Renal cortex interstitium (tissue), 11 donors: ENCODE data around the gene ACAA1. TPM values are rescaled to one million over a fixed set of nuclear protein-coding genes. Genes with fewer than 3 reads are reported as not detected.
"Not testable (repeated sequence)": the region's sequence is repeated elsewhere in the genome, so short reads cannot be mapped to it uniquely, and the experiment has no call there.

ENCODE experiments used
- DNase-seq, 11 donors: peaks; one replicate each; pipeline ENCODE4 v3.0.0-alpha.2; 2013; ENCODE audit warnings: low read depth in 9 of 11, low spot score in 4 of 11; ENCODE audit errors: extremely low read depth in 1 of 11
- polyA plus RNA-seq, 3 donors: library from polyadenylated mRNA; unstranded; fragments of 120-200 nt; gene quantifications; one replicate each; pipeline ENCODE4 v1.2.1, GENCODE V29; 2013; ENCODE audit not compliant: insufficient read length in 3 of 3

Gene ACAA1
- polyA plus RNA-seq, 3 donors: 131 to 150 (median 139) TPM

DNA sequence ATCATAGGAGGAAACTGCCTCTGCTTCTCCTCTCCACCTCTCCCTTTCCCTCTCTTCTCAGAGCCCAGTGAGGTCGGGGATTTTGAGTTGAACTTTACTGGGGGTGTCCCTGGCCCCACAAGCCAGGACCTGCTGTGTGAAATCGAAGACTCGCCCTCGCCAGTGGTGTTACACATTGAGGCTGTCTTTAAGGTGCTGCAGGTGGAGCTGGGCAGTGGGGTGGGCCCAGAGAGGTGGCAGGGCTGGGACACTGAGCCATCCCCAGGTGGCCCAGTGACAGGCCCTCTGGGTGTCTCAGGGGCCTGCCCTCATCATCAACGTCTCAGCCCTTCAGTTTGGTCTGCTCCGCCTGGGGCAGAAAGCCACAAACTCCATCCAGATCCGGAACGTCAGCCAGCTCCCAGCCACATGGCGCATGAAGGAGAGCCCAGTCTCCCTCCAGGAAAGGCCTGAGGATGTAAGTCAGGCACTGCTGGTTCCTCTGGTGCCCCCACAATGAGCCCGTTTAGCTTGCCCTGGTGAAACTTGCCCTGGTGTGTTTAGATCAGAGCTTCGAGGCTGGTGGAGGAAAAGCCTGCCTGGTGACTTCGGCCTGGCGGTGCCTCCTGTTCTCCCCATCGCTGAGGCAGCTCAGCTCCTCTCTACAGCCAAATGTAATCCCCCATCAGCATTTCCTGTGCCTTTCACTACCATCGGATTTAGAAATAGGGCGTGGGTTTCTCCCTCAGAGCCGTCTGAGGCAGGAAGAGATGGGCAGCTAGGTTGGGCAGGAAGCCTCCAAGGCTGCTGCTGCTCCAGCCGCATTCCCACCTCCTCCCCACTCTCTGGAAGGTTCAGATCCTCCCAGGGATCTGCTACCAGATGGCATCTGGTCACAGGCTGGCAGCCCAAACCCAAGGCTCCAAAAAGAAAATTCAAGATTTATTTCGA lies 39.2 kb downstream of the ACAA1 start:
- no peak for DNase-seq

DNA sequence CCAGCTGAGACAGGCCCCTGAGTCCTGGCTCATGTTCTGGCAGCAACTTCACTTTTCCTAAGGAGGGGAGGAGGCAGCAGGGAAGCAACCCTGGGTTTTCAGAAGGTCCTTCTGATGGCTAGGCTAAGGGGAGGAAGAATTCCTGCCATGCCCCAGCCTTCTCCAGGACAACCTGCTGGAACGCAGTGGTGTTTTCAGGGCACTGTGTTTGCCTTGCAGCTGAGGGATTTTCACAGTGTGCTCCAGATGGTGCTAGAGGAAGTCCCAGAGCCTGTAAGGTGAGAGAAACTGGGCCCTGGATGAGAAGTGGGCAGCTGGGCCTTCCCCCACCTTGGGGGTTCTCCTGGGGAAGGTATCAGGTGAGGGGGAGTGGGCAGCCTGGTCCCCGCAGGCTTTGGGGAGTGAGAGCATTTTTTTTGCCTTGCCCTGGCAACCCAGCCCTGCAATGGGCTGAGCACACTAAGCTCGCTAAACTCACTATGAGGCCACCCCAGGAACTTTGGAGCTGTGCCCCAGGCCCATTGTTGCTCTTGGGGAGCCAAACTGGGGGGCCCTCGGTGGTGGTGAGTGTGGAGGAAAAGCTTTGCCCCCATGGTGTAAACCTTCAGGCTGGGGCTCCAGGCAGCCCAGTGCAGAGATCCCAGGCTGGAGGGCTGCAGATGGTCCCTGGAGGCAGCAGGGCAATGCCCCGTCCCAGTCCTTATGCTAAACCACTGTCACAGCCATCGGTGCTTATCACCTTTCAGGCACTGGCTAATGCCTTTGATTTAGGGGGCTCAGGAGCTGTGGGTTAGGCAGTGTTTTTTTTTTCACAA lies 41.1 kb downstream of the ACAA1 start:
- DNase-seq: no peak

DNA sequence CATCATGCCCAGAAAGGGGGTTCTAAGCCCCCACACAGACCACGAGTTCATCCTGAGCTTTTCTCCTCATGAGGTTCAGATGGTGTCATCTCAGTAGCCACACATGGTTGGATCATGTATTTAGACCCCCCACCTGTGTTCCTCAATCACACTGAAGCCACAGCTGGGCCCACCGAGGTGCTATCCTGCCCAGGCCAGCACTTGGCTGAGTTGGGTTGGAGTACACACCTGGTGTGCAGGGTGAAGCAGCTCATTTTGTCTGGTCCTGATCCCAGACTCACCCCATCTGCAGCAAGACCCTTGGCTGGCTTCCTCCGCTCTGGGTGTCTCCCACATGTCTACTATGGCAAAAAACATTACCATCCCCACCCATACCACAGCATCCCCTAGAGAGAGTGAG lies 41.9 kb downstream of the ACAA1 start:
- no peak for DNase-seq

DNA sequence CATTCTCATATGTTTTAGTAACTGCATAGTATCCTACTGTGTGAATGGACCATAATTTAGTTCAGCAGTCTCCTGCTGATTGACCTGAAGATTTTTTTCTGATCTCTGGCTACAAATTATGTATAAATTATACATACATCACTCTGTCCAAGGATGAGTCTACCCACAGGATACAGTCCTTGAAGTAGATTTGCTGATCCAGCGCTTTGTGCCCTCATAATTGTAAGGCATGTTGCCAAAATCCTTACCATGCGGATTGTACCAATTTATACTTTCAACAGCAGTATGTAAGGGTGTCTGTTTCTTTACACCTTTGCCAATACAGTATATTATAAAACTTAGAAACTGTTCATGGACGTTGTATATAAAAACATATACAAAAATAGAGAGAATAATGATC lies 46.5 kb downstream of the ACAA1 start:
- DNase-seq: no peak

DNA sequence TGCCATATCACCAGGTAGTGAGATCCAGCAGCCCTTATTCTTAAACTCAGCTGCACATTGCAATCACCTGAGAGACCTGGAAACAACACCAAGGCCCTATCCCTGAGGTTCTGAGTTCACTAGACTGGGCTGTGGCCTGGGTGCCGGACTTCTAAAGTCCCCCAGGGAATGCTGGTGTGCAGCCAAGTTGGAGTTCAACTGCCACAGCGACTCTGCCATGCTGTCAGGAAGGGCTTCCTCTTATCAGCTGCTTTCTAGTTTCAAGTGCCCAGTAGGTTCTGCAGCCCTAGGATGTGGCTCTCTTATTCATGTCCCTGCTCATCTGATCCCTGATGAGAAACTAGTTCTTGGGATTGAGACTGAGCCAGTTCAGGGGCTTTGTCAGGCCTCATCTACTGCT lies 47.8 kb downstream of the ACAA1 start:
- no peak for DNase-seq

DNA sequence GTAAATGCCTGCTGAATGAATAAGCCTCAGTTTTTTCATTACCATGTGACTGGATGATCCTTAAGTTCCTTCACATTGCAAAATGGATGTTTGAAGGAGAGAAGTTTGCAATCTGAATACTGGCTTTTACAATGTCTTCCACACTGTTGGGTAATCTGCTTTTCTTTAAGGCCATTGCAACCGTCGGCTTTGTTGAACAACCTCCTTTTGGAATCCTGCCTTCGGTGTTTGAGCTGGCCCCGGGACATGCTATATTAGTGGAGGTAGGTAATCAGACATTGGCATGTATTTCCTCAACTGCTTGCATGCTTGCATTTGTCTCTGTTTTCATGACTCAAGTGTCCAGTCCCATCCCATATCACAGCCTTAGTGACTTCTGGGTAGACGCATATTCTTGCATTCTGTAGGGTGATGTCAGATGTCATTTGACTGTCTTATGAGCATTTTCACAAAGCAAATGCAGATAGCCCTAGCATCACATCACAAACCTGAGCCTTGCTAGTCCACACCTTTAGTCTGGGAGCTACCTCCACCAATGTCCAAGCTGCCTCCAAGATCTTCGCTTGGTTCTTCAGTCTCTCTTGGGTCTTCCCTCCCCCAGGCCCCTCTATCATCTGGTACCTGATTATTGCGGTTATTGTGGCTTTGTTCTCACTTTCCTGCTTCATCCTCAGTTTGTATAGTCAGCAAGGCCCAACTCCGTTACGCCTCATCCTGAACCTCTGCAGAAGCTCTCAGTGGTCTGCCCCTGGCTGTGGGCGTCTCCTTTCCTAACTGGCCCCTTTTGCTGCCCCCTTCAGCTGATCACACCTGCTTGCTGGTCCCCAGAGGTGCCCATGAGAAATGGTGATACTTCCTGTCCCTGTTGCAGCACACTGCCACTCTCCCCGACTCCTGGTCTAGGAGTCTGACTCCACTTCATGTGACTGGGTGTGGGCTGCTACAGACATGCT lies 48.5 kb downstream of the ACAA1 start:
- no peak for DNase-seq

DNA sequence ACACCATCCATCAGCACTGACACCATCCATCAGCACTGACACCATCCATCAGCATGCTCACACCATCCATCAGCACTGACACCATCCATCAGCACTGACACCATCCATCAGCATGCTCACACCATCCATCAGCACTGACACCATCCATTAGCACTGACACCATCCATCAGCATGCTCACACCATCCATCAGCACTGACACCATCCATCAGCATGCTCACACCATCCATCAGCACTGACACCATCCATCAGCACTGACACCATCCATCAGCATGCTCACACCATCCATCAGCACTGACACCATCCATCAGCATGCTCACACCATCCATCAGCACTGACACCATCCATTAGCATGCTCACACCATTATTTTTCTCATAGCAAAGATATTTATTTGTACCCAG lies 49.6 kb downstream of the ACAA1 start:
- DNase-seq: not testable (repeated sequence)

DNA sequence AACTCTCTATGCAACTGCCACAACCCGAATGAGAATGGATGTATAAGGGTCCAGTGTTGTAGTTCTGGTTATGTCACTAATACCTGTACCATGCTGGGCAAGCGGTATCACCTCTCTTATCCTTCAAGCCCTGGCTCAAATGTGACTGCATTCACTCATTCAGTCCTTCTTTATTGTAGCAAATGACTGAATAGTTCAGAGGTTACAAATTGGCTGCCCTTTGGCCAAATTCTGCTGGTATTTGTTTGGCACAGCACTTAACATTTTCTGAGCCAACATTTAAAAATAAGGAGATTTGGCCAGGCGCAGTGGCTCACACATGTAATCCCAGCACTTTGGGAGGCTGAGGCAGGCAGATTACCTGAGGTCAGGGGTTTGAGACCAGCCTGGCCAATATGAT lies 50.4 kb downstream of the ACAA1 start:
- DNase-seq: no peak

DNA sequence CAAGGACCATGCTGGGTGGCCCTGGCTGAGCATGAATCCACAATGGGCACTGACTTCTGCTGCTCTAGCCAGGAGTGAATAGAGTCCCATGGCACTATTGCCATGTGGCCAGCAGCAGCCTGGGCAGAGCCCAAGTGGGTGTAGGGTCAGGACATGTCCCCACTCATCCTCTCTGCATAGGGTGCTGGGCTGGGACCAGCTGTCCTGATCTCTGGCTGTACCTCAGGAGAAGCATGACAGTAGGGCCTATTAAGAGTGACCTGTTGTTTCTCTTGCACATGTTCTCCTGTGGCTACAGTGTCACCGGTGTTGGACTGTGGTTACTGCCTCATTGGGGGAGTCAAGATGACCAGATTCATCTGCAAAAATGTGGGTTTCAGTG lies 51.0 kb downstream of the ACAA1 start:
- no peak for DNase-seq

DNA sequence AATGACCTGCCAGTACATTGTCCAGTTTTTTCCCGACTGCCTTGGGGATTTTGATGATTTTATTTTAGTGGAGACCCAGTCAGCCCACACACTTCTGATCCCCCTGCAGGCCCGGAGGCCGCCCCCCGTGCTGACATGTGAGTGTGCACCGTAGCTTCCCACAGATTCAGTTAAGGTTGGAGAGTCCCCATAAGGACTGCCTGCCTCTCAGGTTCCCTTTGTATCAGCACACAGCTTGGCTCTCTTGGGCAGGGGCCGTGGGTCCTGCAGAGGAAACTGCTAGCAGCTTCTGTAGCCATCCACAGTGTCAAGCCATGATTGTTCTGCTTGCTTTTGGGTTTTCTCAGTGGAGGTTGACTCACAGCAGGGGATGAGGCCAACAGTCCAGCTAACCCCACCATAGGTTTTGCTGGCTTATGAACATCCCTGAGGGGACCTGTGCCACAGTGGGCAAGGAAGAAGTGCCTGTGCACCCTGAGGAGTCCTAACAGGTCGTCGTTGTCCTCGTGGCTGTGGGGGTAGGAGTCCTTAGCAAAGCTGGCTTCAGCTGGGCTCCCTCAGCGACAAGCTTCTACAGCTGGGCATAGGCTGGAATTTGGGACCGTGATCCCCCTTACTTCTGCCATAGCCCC lies 51.5 kb downstream of the ACAA1 start:
- DNase-seq: no peak

DNA sequence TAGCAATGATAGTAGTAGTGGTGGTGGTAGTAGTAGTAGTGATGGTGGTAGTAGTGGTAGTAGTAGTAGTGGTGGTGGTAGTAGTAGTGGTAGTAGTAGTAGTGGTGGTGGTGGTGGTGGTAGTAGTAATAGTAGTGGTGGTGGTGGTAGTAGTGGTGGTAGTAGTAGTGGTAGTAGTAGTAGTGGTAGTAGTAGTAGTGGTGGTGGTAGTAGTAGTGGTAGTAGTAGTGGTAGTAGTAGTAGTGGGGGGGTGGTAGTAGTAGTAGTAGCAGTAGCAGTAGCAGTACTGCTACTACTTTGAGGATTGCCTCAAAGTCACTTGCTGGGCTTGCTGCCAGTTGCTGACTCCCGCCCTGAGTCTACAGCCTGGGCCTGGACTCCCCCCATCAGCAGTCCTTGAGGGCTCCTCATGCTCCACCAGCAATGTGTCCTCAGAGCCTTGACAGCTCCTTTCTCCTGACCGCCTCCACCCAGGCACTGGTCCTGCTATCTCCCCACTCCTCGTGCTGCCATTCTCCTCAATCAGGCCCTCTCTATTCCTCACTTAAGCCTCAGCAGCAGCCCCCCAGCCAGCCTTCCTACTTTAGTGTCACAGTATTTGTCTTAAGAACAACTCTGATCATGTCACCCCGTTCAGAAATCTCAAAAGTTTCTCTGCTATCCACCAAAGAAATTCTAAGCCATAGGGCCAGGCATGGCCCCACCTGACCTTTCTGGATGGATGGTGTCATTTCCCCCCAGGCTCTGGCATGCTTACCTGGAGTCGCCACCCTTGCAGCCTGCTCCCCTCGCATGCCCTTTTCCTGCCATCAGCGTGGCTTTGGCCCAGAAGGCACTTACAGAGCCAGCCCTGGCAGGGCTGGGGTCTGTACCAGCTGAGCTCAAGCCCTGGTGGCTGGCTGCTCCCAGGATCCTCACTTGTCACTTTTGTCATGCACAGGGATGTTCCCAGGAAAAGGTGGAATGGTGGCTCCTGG lies 52.3 kb downstream of the ACAA1 start:
- peak in 4 of 11 donors; percentile 5 to 50 (median 17) for DNase-seq

DNA sequence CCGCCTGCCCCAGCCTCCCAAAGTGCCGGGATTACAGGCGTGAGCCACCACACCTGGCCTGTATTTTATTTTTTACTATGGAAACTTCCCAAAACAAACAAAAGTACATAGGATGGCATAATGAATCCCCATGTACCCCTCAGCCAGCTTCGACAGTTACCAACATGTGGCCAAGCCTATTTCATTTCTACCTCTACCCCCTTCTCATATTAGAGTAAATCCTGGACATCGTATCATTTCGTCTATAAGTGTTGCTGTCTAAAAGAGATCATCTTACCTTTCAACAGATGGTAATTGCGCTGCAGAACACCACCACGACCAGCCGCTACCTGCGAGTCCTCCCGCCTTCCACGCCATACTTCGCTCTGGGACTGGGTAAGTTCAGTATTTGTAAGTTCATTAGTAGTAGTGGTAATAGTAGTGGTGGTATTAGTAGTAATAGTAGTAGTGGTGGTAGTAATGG lies 53.0 kb downstream of the ACAA1 start:
- DNase-seq: no peak

DNA sequence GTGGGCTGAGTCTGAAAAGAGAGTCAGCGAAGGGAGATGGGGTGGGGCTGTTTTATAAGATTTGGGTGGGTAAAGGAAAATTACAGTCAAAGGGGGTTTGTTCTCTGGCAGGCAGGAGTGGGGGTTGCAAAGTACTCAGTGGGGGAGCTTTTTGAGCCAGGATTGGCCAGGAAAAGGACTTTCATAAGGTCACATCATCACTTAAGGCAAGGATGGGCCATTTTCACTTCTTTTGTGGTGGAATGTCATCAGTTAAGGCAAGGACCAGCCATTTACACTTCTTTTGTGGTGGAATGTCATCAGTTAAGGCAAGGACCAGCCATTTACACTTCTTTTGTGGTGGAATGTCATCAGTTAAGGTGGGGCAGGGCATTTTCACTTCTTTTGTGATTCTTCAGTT lies 53.7 kb downstream of the ACAA1 start:
- DNase-seq: not testable (repeated sequence)

DNA sequence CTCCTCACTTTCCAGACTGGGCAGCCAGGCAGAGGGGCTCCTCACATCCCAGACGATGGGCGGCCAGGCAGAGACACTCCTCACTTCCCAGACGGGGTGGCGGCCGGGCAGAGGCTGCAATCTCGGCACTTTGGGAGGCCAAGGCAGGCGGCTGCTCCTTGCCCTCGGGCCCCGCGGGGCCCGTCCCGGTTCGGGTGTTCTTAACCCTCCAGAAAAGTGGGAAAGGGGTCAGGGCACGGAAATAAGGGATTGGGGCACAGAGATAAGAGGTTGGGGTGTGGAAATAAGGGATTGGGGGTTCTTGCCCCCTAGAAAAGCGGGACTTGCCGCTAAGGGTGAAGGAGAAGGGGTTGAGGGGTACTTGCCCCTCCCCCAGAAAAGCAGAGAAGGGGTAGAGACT lies 54.6 kb downstream of the ACAA1 start:
- not testable (repeated sequence) for DNase-seq

DNA sequence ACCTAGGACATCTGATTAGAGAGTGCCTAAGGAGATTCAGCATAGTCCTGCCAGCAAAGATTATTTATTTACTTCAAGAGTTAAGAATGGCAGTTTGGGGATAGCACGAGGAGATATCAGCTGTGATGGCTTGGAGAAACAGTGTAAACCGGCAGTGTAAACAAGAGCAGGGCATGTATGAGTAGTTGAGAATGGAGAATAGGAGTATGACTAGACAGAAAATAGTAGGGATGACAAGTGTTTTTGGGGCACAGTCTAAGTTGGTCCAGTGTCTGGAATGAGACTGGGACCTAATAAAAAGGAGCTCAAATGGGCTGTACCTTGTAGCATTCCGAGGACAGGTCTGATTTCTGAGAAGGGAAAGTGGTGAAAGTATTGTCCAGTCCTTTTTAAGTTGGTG lies 59.9 kb downstream of the ACAA1 start:
- DNase-seq: not testable (repeated sequence)
